Endothelial cell of umbilical vein (primary cell): Measurements from ENCODE around the gene ZNF580. TPM values are rescaled to one million over a fixed set of nuclear protein-coding genes. Genes with fewer than 3 reads are reported as not detected.

Source experiments
- BruUV-seq: library from RNA; stranded (reverse); fragments of 400-500 nt; replicated peaks from 2 replicates; lab custom pipeline; 2021; lab: Mats Ljungman, UMichigan
- CTCF ChIA-PET: fragments of 300-600, 350-600 bp; sonication (Branson Sonifier 250); formaldehyde crosslinking; loops from one replicate; lab custom pipeline; 2021; ENCODE audit warnings: antibody characterized with exemption, inconsistent platforms; lab: Charles Lee
- POLR2A ChIA-PET: fragments of 300-600, 350-600 bp; sonication (Branson Sonifier 250); formaldehyde crosslinking; loops from one replicate; lab custom pipeline; 2021; ENCODE audit warnings: antibody characterized with exemption, inconsistent platforms; lab: Charles Lee
- DNase-seq: peaks from one replicate; pipeline ENCODE4 v3.0.0-alpha.2; 2011; ENCODE audit warnings: low read depth, low spot score
- FAIRE-seq: peaks from 2 replicates; lab custom pipeline; 2011; peaks lifted over from hg19 to GRCh38; lab: Jason Lieb, UNC
- H2AFZ ChIP-seq: 2 replicates; pipeline ENCODE4 v1.6.0; 2012; ENCODE audit warnings: low read depth, low read length, control low read depth, inconsistent platforms
- H3K27ac ChIP-seq: 2 replicates; pipeline ENCODE4 v1.5.1; 2011; ENCODE audit warnings: low read depth, mild to moderate bottlenecking, control low read depth, low read length, moderate library complexity; ENCODE audit not compliant: insufficient read depth
- H3K27me3 ChIP-seq, 2 experiments: 2 replicates each; pipeline versions ENCODE4 v1.6.0 to v1.6.1; 2011; ENCODE audit warnings: low read length in 2 of 2, mixed read lengths in 1 of 2; ENCODE audit not compliant: control insufficient read depth in 2 of 2, insufficient read depth in 2 of 2
- H3K36me3 ChIP-seq, 2 experiments: 2 replicates in 1 of 2; 3 replicates in 1 of 2; pipeline ENCODE4 v1.5.1; 2011; ENCODE audit warnings: low read length in 2 of 2, mild to moderate bottlenecking in 1 of 2, moderate library complexity in 1 of 2; ENCODE audit not compliant: control insufficient read depth in 2 of 2, insufficient read depth in 2 of 2; ENCODE audit errors: extremely low read depth in 1 of 2
- H3K4me1 ChIP-seq: 3 replicates; pipeline ENCODE4 v1.5.1; 2011; ENCODE audit warnings: mild to moderate bottlenecking, low read length; ENCODE audit not compliant: control insufficient read depth, insufficient read depth; ENCODE audit errors: extremely low read depth
- H3K4me2 ChIP-seq: 2 replicates; pipeline ENCODE4 v1.6.1; 2011; ENCODE audit warnings: low read length, control low read depth, mixed read lengths; ENCODE audit not compliant: insufficient read depth
- H3K4me3 ChIP-seq, 3 experiments: fragments of 200-600 bp in 1 of 3; sonication (generic), shearing (Covaris generic) in 1 of 3; replicated peaks in 1 of 3; 2 replicates each; pipeline ENCODE4 v1.5.1; 2011 to 2016; ENCODE audit warnings: control low read depth in 3 of 3, low read length in 3 of 3, mild to moderate bottlenecking in 2 of 3, inconsistent platforms in 1 of 3, low read depth in 1 of 3, moderate library complexity in 1 of 3; ENCODE audit not compliant: insufficient read depth in 1 of 3
- H3K79me2 ChIP-seq: 2 replicates; pipeline ENCODE4 v1.6.0; 2012; ENCODE audit warnings: low read length, inconsistent platforms; ENCODE audit not compliant: control insufficient read depth, insufficient read depth
- H3K9ac ChIP-seq: replicated peaks from 2 replicates; pipeline ENCODE3; 2011; ENCODE audit warnings: low read length, control low read depth; ENCODE audit not compliant: insufficient read depth; ENCODE audit errors: extremely low read depth
- H3K9me1 ChIP-seq: replicated peaks from 3 replicates; pipeline ENCODE4 v1.6.0; 2011; ENCODE audit warnings: mild to moderate bottlenecking, low read length; ENCODE audit not compliant: control insufficient read depth, insufficient read depth; ENCODE audit errors: extremely low read depth
- H3K9me3 ChIP-seq: replicated peaks from 2 replicates; pipeline ENCODE4 v1.5.1; 2012; ENCODE audit warnings: low read length, inconsistent platforms; ENCODE audit not compliant: control insufficient read depth, insufficient read depth
- H4K20me1 ChIP-seq: replicated peaks from 2 replicates; pipeline ENCODE3; 2011; ENCODE audit warnings: mild to moderate bottlenecking, low read length; ENCODE audit not compliant: control insufficient read depth, insufficient read depth; ENCODE audit errors: extremely low read depth
- EZH2 ChIP-seq: IDR thresholded peaks from 2 replicates; pipeline ENCODE4 v1.6.1; 2012; ENCODE audit warnings: borderline replicate concordance, low read depth, mild to moderate bottlenecking, moderate library complexity, low read length, inconsistent platforms; ENCODE audit not compliant: severe bottlenecking
- FOS ChIP-seq: IDR thresholded peaks from 2 replicates; pipeline ENCODE4 v1.6.1; 2011; ENCODE audit warnings: mild to moderate bottlenecking, low read length, moderate library complexity, borderline replicate concordance; ENCODE audit not compliant: insufficient read depth
- GATA2 ChIP-seq: IDR thresholded peaks from 2 replicates; pipeline ENCODE4 v1.7.0; 2011; ENCODE audit warnings: low read depth, mild to moderate bottlenecking, moderate library complexity, mixed read lengths, low read length; ENCODE audit not compliant: insufficient read length, insufficient read depth
- JUN ChIP-seq: IDR thresholded peaks from 2 replicates; pipeline ENCODE4 v1.6.1; 2011; ENCODE audit warnings: borderline replicate concordance, low read depth; ENCODE audit not compliant: insufficient read length, insufficient read depth
- MYC ChIP-seq: IDR thresholded peaks from one replicate; pipeline ENCODE4 v1.6.1; 2011; ENCODE audit warnings: mild to moderate bottlenecking, low read depth, low read length
- POLR2A ChIP-seq: IDR thresholded peaks from 2 replicates; pipeline ENCODE4 v1.6.1; 2012; ENCODE audit warnings: low read depth, mild to moderate bottlenecking, control low read depth, low read length
- POLR2AphosphoS5 ChIP-seq: IDR thresholded peaks from 2 replicates; pipeline ENCODE4 v1.6.1; 2012; ENCODE audit warnings: low read depth, mild to moderate bottlenecking, control low read depth, low read length, moderate library complexity; ENCODE audit not compliant: insufficient read depth
- dilution Hi-C: fragments of 300-500 bp; cut with MboI; formaldehyde crosslinking; loops from one replicate; pipeline ENCODE4 v1.15.0; 2019; ENCODE audit warnings: low sequenced_read_pairs; ENCODE audit not compliant: extremely low pct_ligation_motif_present
- intact Hi-C: fragments of 100-400 bp; cut with micrococcal nuclease; formaldehyde crosslinking; loops from one replicate; pipeline ENCODE4 v1.10.0; 2022
- polyA plus RNA-seq, 4 experiments: library from polyadenylated mRNA; depleted of rRNA in 3 of 4; stranded (reverse) in 3 of 4; unstranded in 1 of 4; fragments of >200 nt; gene quantifications; 2 replicates each; pipeline versions ENCODE4 v1.2.1 to v1.2.3, GENCODE V29; 2011 to 2012; ENCODE audit warnings: missing spikeins in 1 of 4
- total RNA-seq: library from RNA; stranded (reverse); gene quantifications from 2 replicates; pipeline ENCODE4 v1.2.3, GENCODE V29; 2021
- TF ChIP-seq, protein P1 (sequence below), 2 donors: IDR thresholded peaks; 1 replicate in 1 of 2; 2 replicates in 1 of 2; pipeline ENCODE4 v1.5.1; 2011; ENCODE audit warnings: low read length in 2 of 2, mild to moderate bottlenecking in 2 of 2, moderate library complexity in 2 of 2, control low read depth in 1 of 2, inconsistent platforms in 1 of 2, low read depth in 1 of 2; ENCODE audit not compliant: insufficient read depth in 1 of 2; ENCODE audit errors: extremely low read depth in 1 of 2
- TF ChIP-seq, protein P2 (sequence below): IDR thresholded peaks from 2 replicates; pipeline ENCODE4 v1.6.1; 2011; ENCODE audit not compliant: insufficient read depth, insufficient read length

ZNF580 gene
- total and polyA plus RNA-seq, 2 donors (not counting 3 experiments of a cell fraction or from before 2014, with no cell fraction given): 13.7 to 41.1 TPM

DNA sequence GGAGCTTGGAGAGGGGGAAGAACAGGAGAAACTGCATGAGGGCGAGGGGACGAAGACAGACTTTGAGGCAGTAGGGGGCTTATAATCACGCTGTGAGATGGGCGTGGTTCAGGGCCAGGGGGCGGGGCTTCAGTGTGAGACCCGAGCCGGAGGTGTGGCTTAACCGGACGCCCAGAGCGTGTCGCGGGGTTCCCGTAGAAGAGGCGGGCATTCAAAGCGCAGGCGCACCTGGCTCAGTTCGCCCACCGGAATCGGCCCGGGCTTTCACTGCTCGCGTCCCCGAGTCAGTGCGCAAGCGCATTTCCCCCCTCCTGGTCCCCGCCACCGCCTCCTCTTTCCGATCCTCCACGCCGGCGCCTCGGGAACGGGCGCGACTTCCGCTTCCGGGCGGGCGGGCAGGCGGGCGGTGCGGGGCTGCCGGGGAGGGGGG is 35.6 kb upstream of the ZNF580 start:
- peak overlapping the region; percentile 4 for H2AFZ ChIP-seq
- no peak overlapping the region for H3K4me2 ChIP-seq
- DNase-seq (peak; percentile 98), FAIRE-seq (peak; percentile 99)
- H3K27ac ChIP-seq: peak overlapping the region; percentile 76
- POLR2A ChIA-PET: interaction anchor here (1.0 to 1.6 kb wide), 4 partner anchors 12 to 49 kb away, joined by 3 to 5 read pairs (median 4); no protein-coding TSS in a partner anchor
- CTCF ChIA-PET: interaction anchor here (1.0 to 3.8 kb wide), 21 partner anchors 12 to 464 kb away, joined by 3 to 40 read pairs (median 7); partner anchors contain the start of genes NAT14 and ZNF784
- H3K4me3 ChIP-seq: peak overlapping the region in 1 of 3 experiments; percentile 96
- intact Hi-C loops (loop anchor here (1.0 to 10.0 kb wide), 6 partner anchors 19 to 439 kb away; partner anchors contain the start of genes C19orf85, DNAAF3, ISOC2 and PPP6R1), dilution Hi-C loops (loop anchor here (10.0 kb wide), 1 partner anchor 90 kb away; no protein-coding TSS in a partner anchor)
- H3K4me1 ChIP-seq: peaks cover 21% of the 10 kb centered on the region
- no peaks in the 10 kb centered on the region for H3K9me1 ChIP-seq
- peaks cover 0 to 5% of the 10 kb centered on the region in 2 experiments for H3K36me3 ChIP-seq
- TF ChIP-seq EZH2 (no peak), MYC (no peak), FOS (no peak), GATA2 (no peak), POLR2A (peak; percentile 59), JUN (no peak), POLR2AphosphoS5 (peak; percentile 9)
- TF ChIP-seq, protein P1, sequence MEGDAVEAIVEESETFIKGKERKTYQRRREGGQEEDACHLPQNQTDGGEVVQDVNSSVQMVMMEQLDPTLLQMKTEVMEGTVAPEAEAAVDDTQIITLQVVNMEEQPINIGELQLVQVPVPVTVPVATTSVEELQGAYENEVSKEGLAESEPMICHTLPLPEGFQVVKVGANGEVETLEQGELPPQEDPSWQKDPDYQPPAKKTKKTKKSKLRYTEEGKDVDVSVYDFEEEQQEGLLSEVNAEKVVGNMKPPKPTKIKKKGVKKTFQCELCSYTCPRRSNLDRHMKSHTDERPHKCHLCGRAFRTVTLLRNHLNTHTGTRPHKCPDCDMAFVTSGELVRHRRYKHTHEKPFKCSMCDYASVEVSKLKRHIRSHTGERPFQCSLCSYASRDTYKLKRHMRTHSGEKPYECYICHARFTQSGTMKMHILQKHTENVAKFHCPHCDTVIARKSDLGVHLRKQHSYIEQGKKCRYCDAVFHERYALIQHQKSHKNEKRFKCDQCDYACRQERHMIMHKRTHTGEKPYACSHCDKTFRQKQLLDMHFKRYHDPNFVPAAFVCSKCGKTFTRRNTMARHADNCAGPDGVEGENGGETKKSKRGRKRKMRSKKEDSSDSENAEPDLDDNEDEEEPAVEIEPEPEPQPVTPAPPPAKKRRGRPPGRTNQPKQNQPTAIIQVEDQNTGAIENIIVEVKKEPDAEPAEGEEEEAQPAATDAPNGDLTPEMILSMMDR (IDR thresholded peaks at IDR 0.05; ENCODE audit: extremely low read depth in 1 of 2, insufficient read depth in 1 of 2, low read depth in 1 of 2, low read length in 2 of 2): no peak
- TF ChIP-seq, protein P2, sequence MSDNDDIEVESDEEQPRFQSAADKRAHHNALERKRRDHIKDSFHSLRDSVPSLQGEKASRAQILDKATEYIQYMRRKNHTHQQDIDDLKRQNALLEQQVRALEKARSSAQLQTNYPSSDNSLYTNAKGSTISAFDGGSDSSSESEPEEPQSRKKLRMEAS: peak; percentile 42
- H3K79me2 ChIP-seq: peaks cover 24% of the 10 kb centered on the region
- no peaks in the 10 kb centered on the region for H4K20me1 ChIP-seq
- no peaks in the 10 kb centered on the region for H3K27me3 ChIP-seq
- no peaks in the 10 kb centered on the region for H3K9me3 ChIP-seq
- peak overlapping the region; percentile 76 for H3K9ac ChIP-seq
- BruUV-seq: no TSS peak
